Measurements from ENCODE around the gene SYCE3.
"Not testable (repeated sequence)": the region's sequence is repeated elsewhere in the genome, so short reads cannot be mapped to it uniquely, and the experiment has no call there.

SYCE3 gene

GRCh38 chr22:50529897-50530579, 32.7 kb downstream of the SYCE3 start, which contains the start of gene TYMP:
Gene TYMP, minus strand, starts transcription at chr22:50530012. Its CDS starts 303 bp downstream, at chr22:50529709.
- no peak for DNase-seq

GRCh38 chr22:50529416-50529896, 33.3 kb downstream of the SYCE3 start:
- DNase-seq = no peak

GRCh38 chr22:50528682-50529415, 33.9 kb downstream of the SYCE3 start:
- DNase-seq = no peak

- no peak for DNase-seq
Observed at GRCh38 chr22:50527921-50528681, 34.6 kb downstream of the SYCE3 start.

GRCh38 chr22:50526834-50527801, 35.6 kb downstream of the SYCE3 start:
- DNase-seq = no peak

GRCh38 chr22:50526108-50526833, 36.4 kb downstream of the SYCE3 start:
- DNase-seq = no peak

GRCh38 chr22:50525858-50526107, 36.9 kb downstream of the SYCE3 start:
- no peak for DNase-seq

- DNase-seq = peak; percentile 97
Observed at GRCh38 chr22:50525104-50525857, 37.4 kb downstream of the SYCE3 start, which contains the start of gene SCO2. Gene SCO2, minus strand, starts transcription at chr22:50525598. Its CDS starts 1,187 bp downstream, at chr22:50524411.

GRCh38 chr22:50524676-50525103, 38.0 kb downstream of the SYCE3 start:
- no peak for DNase-seq

GRCh38 chr22:50523806-50524675, 38.7 kb downstream of the SYCE3 start:
- DNase-seq = no peak

GRCh38 chr22:50523458-50523805, 39.3 kb downstream of the SYCE3 start:
- DNase-seq = no peak

GRCh38 chr22:50522806-50523438, 39.8 kb downstream of the SYCE3 start:
- DNase-seq = no peak

GRCh38 chr22:50522208-50522805, 40.4 kb downstream of the SYCE3 start:
- DNase-seq = no peak

- no peak for DNase-seq
Observed at GRCh38 chr22:50521710-50522109, 41.0 kb downstream of the SYCE3 start.

- no peak for DNase-seq
Observed at GRCh38 chr22:50520826-50521453, 41.8 kb downstream of the SYCE3 start.

- not testable (repeated sequence) for DNase-seq
Observed at GRCh38 chr22:50520184-50520583, 42.5 kb downstream of the SYCE3 start.

GRCh38 chr22:50519151-50519550, 43.6 kb downstream of the SYCE3 start:
- DNase-seq = no peak

- DNase-seq = no peak
Observed at GRCh38 chr22:50518606-50519005, 44.1 kb downstream of the SYCE3 start.

All from cortex of kidney (tissue), 1 donor.